Measurements from ENCODE around the gene SRPRB. TPM values are rescaled to one million over a fixed set of nuclear protein-coding genes. Genes with fewer than 3 reads are reported as not detected.

The SRPRB gene
- total RNA-seq, 1 experiment from 2014 or later = 54.8 TPM

- Histone ChIP-seq H2BK5ac (ENCODE audit: insufficient read length, low read length) (no peak overlapping the region), H3K23ac (ENCODE audit: insufficient read length, low read depth, low read length) (no peak overlapping the region), H3K4me1 (ENCODE audit: insufficient read depth, low read length) (no peaks in the 10 kb centered on the region; the same call in 1 of the 2 replicates), H4K91ac (ENCODE audit: insufficient read length, low read depth, low read length) (no peak overlapping the region), H3K56ac (ENCODE audit: insufficient read length, low read depth, low read length) (no peak overlapping the region), H3K9ac (ENCODE audit: extremely low read depth, insufficient read length, low read length) (no peak overlapping the region), H3K18ac (ENCODE audit: insufficient read length, low read depth, low read length) (no peak overlapping the region), H3K27ac (ENCODE audit: insufficient read length, low read depth, low read length) (no peak overlapping the region), H3K79me2 (ENCODE audit: insufficient read depth, low read length) (no peaks in the 10 kb centered on the region), H3K79me1 (ENCODE audit: insufficient read depth, low read depth, low read length, poor library complexity, severe bottlenecking) (no peaks in the 10 kb centered on the region), H3K14ac (ENCODE audit: insufficient read depth, low read length) (no peak overlapping the region), H3T11ph (ENCODE audit: low read length) (no peak overlapping the region), H2BK15ac (ENCODE audit: low read depth, low read length) (no peak overlapping the region), H3K4ac (ENCODE audit: low read depth, low read length) (no peak overlapping the region), H2AK5ac (ENCODE audit: insufficient read length, low read length) (no peak overlapping the region), H3K23me2 (ENCODE audit: insufficient read length, low read depth, low read length, poor library complexity, severe bottlenecking) (no peaks in the 10 kb centered on the region), H2BK20ac (ENCODE audit: low read depth, low read length, poor library complexity, severe bottlenecking) (no peak overlapping the region), H3K27me3 (ENCODE audit: insufficient read depth, low read length) (no peaks in the 10 kb centered on the region), H3K9me3 (ENCODE audit: control insufficient read depth, low read depth, low read length) (no peaks in the 10 kb centered on the region), H3K4me2 (ENCODE audit: insufficient read depth, insufficient read length, low read length) (no peak overlapping the region), H2BK120ac (ENCODE audit: low read depth, low read length, poor library complexity, severe bottlenecking) (no peak overlapping the region), H4K5ac (ENCODE audit: insufficient read length, low read depth, low read length) (no peak overlapping the region), H2AFZ (ENCODE audit: low read length) (no peak overlapping the region), H4K8ac (replicated peaks; ENCODE audit: insufficient read length, low read depth, low read length) (no peak overlapping the region), H2BK12ac (ENCODE audit: insufficient read length, low read depth, low read length) (no peak overlapping the region), H4K20me1 (ENCODE audit: control insufficient read depth, insufficient read depth, insufficient read length) (no peaks in the 10 kb centered on the region)
- Mint-ChIP-seq H3K4me3 (no peak overlapping the region), H3K36me3 (ENCODE audit: insufficient read depth in 1 of 3, low read depth in 3 of 3) (no peaks in the 10 kb centered on the region; a peak in 1 of 7 replicates), H3K4me1 (peaks cover 13 to 14% of the 10 kb centered on the region in 2 experiments), H3K27ac (peak overlapping the region in 2 of 3 experiments; percentile 29 to 56; a peak in 2 of 7 replicates), H3K27me3 (ENCODE audit: low read depth) (peaks cover 13% of the 10 kb centered on the region), H3K9me3 (peaks cover 0 to 3% of the 10 kb centered on the region in 2 experiments; a peak in 1 of 5 replicates)
- TF ChIP-seq CTCF (conservative IDR thresholded peaks at IDR 0.05) = no peak
- WGBS (ENCODE audit: extremely low coverage, insufficient read length, low lambda C conversion rate) = no CpG with 5 or more reads among the region's 8 CpGs
- DNase-seq = no peak
Observed at GRCh38 chr3:133777807-133778568, 27.6 kb upstream of the SRPRB start.
